Endothelial cell of umbilical vein (primary cell): Measurements from ENCODE around the gene SLC4A1AP. TPM values are rescaled to one million over a fixed set of nuclear protein-coding genes. Genes with fewer than 3 reads are reported as not detected.

ENCODE experiments used
- BruUV-seq: library from RNA; stranded (reverse); fragments of 400-500 nt; replicated peaks from 2 replicates; lab custom pipeline; 2021; lab: Mats Ljungman, UMichigan
- CTCF ChIA-PET: fragments of 300-600, 350-600 bp; sonication (Branson Sonifier 250); formaldehyde crosslinking; loops from one replicate; lab custom pipeline; 2021; ENCODE audit warnings: antibody characterized with exemption, inconsistent platforms; lab: Charles Lee
- POLR2A ChIA-PET: fragments of 300-600, 350-600 bp; sonication (Branson Sonifier 250); formaldehyde crosslinking; loops from one replicate; lab custom pipeline; 2021; ENCODE audit warnings: antibody characterized with exemption, inconsistent platforms; lab: Charles Lee
- DNase-seq: peaks from one replicate; pipeline ENCODE4 v3.0.0-alpha.2; 2011; ENCODE audit warnings: low read depth, low spot score
- FAIRE-seq: peaks from 2 replicates; lab custom pipeline; 2011; peaks lifted over from hg19 to GRCh38; lab: Jason Lieb, UNC
- H2AFZ ChIP-seq: 2 replicates; pipeline ENCODE4 v1.6.0; 2012; ENCODE audit warnings: low read depth, low read length, control low read depth, inconsistent platforms
- H3K27ac ChIP-seq: 2 replicates; pipeline ENCODE4 v1.5.1; 2011; ENCODE audit warnings: low read depth, mild to moderate bottlenecking, control low read depth, low read length, moderate library complexity; ENCODE audit not compliant: insufficient read depth
- H3K27me3 ChIP-seq, 2 experiments: 2 replicates each; pipeline versions ENCODE4 v1.6.0 to v1.6.1; 2011; ENCODE audit warnings: low read length in 2 of 2, mixed read lengths in 1 of 2; ENCODE audit not compliant: control insufficient read depth in 2 of 2, insufficient read depth in 2 of 2
- H3K36me3 ChIP-seq, 2 experiments: 2 replicates in 1 of 2; 3 replicates in 1 of 2; pipeline ENCODE4 v1.5.1; 2011; ENCODE audit warnings: low read length in 2 of 2, mild to moderate bottlenecking in 1 of 2, moderate library complexity in 1 of 2; ENCODE audit not compliant: control insufficient read depth in 2 of 2, insufficient read depth in 2 of 2; ENCODE audit errors: extremely low read depth in 1 of 2
- H3K4me1 ChIP-seq: 3 replicates; pipeline ENCODE4 v1.5.1; 2011; ENCODE audit warnings: mild to moderate bottlenecking, low read length; ENCODE audit not compliant: control insufficient read depth, insufficient read depth; ENCODE audit errors: extremely low read depth
- H3K4me2 ChIP-seq: 2 replicates; pipeline ENCODE4 v1.6.1; 2011; ENCODE audit warnings: low read length, control low read depth, mixed read lengths; ENCODE audit not compliant: insufficient read depth
- H3K4me3 ChIP-seq, 3 experiments: fragments of 200-600 bp in 1 of 3; sonication (generic), shearing (Covaris generic) in 1 of 3; replicated peaks in 1 of 3; 2 replicates each; pipeline ENCODE4 v1.5.1; 2011 to 2016; ENCODE audit warnings: control low read depth in 3 of 3, low read length in 3 of 3, mild to moderate bottlenecking in 2 of 3, inconsistent platforms in 1 of 3, low read depth in 1 of 3, moderate library complexity in 1 of 3; ENCODE audit not compliant: insufficient read depth in 1 of 3
- H3K79me2 ChIP-seq: 2 replicates; pipeline ENCODE4 v1.6.0; 2012; ENCODE audit warnings: low read length, inconsistent platforms; ENCODE audit not compliant: control insufficient read depth, insufficient read depth
- H3K9ac ChIP-seq: replicated peaks from 2 replicates; pipeline ENCODE3; 2011; ENCODE audit warnings: low read length, control low read depth; ENCODE audit not compliant: insufficient read depth; ENCODE audit errors: extremely low read depth
- H3K9me1 ChIP-seq: replicated peaks from 3 replicates; pipeline ENCODE4 v1.6.0; 2011; ENCODE audit warnings: mild to moderate bottlenecking, low read length; ENCODE audit not compliant: control insufficient read depth, insufficient read depth; ENCODE audit errors: extremely low read depth
- H3K9me3 ChIP-seq: replicated peaks from 2 replicates; pipeline ENCODE4 v1.5.1; 2012; ENCODE audit warnings: low read length, inconsistent platforms; ENCODE audit not compliant: control insufficient read depth, insufficient read depth
- H4K20me1 ChIP-seq: replicated peaks from 2 replicates; pipeline ENCODE3; 2011; ENCODE audit warnings: mild to moderate bottlenecking, low read length; ENCODE audit not compliant: control insufficient read depth, insufficient read depth; ENCODE audit errors: extremely low read depth
- EZH2 ChIP-seq: IDR thresholded peaks from 2 replicates; pipeline ENCODE4 v1.6.1; 2012; ENCODE audit warnings: borderline replicate concordance, low read depth, mild to moderate bottlenecking, moderate library complexity, low read length, inconsistent platforms; ENCODE audit not compliant: severe bottlenecking
- FOS ChIP-seq: IDR thresholded peaks from 2 replicates; pipeline ENCODE4 v1.6.1; 2011; ENCODE audit warnings: mild to moderate bottlenecking, low read length, moderate library complexity, borderline replicate concordance; ENCODE audit not compliant: insufficient read depth
- GATA2 ChIP-seq: IDR thresholded peaks from 2 replicates; pipeline ENCODE4 v1.7.0; 2011; ENCODE audit warnings: low read depth, mild to moderate bottlenecking, moderate library complexity, mixed read lengths, low read length; ENCODE audit not compliant: insufficient read length, insufficient read depth
- JUN ChIP-seq: IDR thresholded peaks from 2 replicates; pipeline ENCODE4 v1.6.1; 2011; ENCODE audit warnings: borderline replicate concordance, low read depth; ENCODE audit not compliant: insufficient read length, insufficient read depth
- MYC ChIP-seq: IDR thresholded peaks from one replicate; pipeline ENCODE4 v1.6.1; 2011; ENCODE audit warnings: mild to moderate bottlenecking, low read depth, low read length
- POLR2A ChIP-seq: IDR thresholded peaks from 2 replicates; pipeline ENCODE4 v1.6.1; 2012; ENCODE audit warnings: low read depth, mild to moderate bottlenecking, control low read depth, low read length
- POLR2AphosphoS5 ChIP-seq: IDR thresholded peaks from 2 replicates; pipeline ENCODE4 v1.6.1; 2012; ENCODE audit warnings: low read depth, mild to moderate bottlenecking, control low read depth, low read length, moderate library complexity; ENCODE audit not compliant: insufficient read depth
- dilution Hi-C: fragments of 300-500 bp; cut with MboI; formaldehyde crosslinking; loops from one replicate; pipeline ENCODE4 v1.15.0; 2019; ENCODE audit warnings: low sequenced_read_pairs; ENCODE audit not compliant: extremely low pct_ligation_motif_present
- intact Hi-C: fragments of 100-400 bp; cut with micrococcal nuclease; formaldehyde crosslinking; loops from one replicate; pipeline ENCODE4 v1.10.0; 2022
- polyA plus RNA-seq, 4 experiments: library from polyadenylated mRNA; depleted of rRNA in 3 of 4; stranded (reverse) in 3 of 4; unstranded in 1 of 4; fragments of >200 nt; gene quantifications; 2 replicates each; pipeline versions ENCODE4 v1.2.1 to v1.2.3, GENCODE V29; 2011 to 2012; ENCODE audit warnings: missing spikeins in 1 of 4
- total RNA-seq: library from RNA; stranded (reverse); gene quantifications from 2 replicates; pipeline ENCODE4 v1.2.3, GENCODE V29; 2021
- TF ChIP-seq, protein P1 (sequence below): IDR thresholded peaks from 2 replicates; pipeline ENCODE4 v1.6.1; 2011; ENCODE audit not compliant: insufficient read depth, insufficient read length
- TF ChIP-seq, protein P2 (sequence below), 2 donors: IDR thresholded peaks; 1 replicate in 1 of 2; 2 replicates in 1 of 2; pipeline ENCODE4 v1.5.1; 2011; ENCODE audit warnings: low read length in 2 of 2, mild to moderate bottlenecking in 2 of 2, moderate library complexity in 2 of 2, control low read depth in 1 of 2, inconsistent platforms in 1 of 2, low read depth in 1 of 2; ENCODE audit not compliant: insufficient read depth in 1 of 2; ENCODE audit errors: extremely low read depth in 1 of 2

The SLC4A1AP gene
- total and polyA plus RNA-seq, 2 donors (not counting 3 experiments of a cell fraction or from before 2014, with no cell fraction given), result 9.5 to 28.4 TPM

DNA sequence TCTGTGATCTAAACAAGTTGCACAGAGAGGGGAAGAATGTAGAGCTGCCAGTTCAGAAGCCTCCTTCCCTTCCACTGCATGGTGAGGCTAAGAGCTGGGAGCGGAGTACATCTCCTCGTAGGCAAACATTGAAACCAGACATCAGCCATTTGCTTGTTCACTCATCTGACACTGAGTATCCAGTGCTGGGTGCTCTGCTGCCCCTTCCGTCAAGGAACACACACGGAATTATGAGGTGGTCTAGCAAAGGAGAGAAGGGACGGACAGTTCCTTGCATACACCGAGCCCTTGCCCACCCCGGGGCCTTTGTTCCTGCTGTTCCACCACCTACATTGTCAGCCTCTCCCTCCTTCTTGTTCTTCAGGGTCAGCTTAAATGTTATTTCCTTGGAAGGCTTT lies 44.6 kb downstream of the SLC4A1AP start:
- H3K79me2 ChIP-seq, result no peaks in the 10 kb centered on the region
- no peak overlapping the region for H3K4me3 ChIP-seq
- intact Hi-C loops (loop anchor here (5.0 kb wide), 1 partner anchor 89 kb away; no protein-coding TSS in a partner anchor), dilution Hi-C loops (no loop called here)
- no peak overlapping the region for H2AFZ ChIP-seq
- no peaks in the 10 kb centered on the region for H3K9me3 ChIP-seq
- no peak overlapping the region for H3K27ac ChIP-seq
- no peaks in the 10 kb centered on the region for H4K20me1 ChIP-seq
- peaks cover 17% of the 10 kb centered on the region for H3K4me1 ChIP-seq
- DNase-seq (no peak), FAIRE-seq (no peak)
- POLR2A ChIA-PET, result no interaction called here
- TF ChIP-seq POLR2A (no peak), FOS (no peak), GATA2 (no peak), JUN (no peak)
- TF ChIP-seq, protein P1, sequence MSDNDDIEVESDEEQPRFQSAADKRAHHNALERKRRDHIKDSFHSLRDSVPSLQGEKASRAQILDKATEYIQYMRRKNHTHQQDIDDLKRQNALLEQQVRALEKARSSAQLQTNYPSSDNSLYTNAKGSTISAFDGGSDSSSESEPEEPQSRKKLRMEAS, result no peak
- no TSS peak for BruUV-seq
- CTCF ChIA-PET, result interaction anchor here (0.7 to 2.5 kb wide), 2 partner anchors 15 to 22 kb away, joined by 3 to 21 read pairs; no protein-coding TSS in a partner anchor
- no peak overlapping the region for H3K4me2 ChIP-seq
- no peaks in the 10 kb centered on the region for H3K27me3 ChIP-seq
- H3K9me1 ChIP-seq, result no peaks in the 10 kb centered on the region
- H3K36me3 ChIP-seq, result no peaks in the 10 kb centered on the region
- H3K9ac ChIP-seq, result no peak overlapping the region

DNA sequence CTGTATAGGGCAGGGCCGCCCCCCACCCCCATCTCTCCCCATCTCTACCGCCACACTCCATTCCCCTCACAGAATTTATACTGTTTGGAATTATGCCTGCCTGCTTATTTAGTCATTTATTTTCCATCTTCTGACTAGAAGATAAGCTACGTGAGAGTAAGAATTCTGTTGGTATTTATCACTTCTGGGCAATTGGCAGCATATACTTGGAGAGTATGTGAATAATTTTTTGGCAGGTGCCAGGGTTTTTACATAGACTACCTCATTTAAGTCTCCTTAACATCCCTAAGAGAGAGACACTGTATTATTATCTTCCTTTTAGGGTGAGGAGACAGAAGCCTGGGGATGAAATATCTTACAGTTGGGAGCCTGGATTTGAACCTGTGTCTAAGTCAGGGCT lies 45.0 kb downstream of the SLC4A1AP start:
- no TSS peak for BruUV-seq
- Histone ChIP-seq H3K27ac (no peak overlapping the region), H3K4me3 (no peak overlapping the region), H3K27me3 (no peaks in the 10 kb centered on the region), H3K4me1 (peaks cover 17% of the 10 kb centered on the region), H2AFZ (no peak overlapping the region), H3K9ac (no peak overlapping the region), H3K4me2 (no peak overlapping the region), H3K9me1 (no peaks in the 10 kb centered on the region), H4K20me1 (no peaks in the 10 kb centered on the region), H3K9me3 (no peaks in the 10 kb centered on the region), H3K79me2 (no peaks in the 10 kb centered on the region), H3K36me3 (no peaks in the 10 kb centered on the region)
- no peak for TF ChIP-seq POLR2A
- no peak for TF ChIP-seq GATA2
- no peak for TF ChIP-seq FOS
- TF ChIP-seq JUN, result no peak
- no peak for TF ChIP-seq EZH2
- TF ChIP-seq, protein P2, sequence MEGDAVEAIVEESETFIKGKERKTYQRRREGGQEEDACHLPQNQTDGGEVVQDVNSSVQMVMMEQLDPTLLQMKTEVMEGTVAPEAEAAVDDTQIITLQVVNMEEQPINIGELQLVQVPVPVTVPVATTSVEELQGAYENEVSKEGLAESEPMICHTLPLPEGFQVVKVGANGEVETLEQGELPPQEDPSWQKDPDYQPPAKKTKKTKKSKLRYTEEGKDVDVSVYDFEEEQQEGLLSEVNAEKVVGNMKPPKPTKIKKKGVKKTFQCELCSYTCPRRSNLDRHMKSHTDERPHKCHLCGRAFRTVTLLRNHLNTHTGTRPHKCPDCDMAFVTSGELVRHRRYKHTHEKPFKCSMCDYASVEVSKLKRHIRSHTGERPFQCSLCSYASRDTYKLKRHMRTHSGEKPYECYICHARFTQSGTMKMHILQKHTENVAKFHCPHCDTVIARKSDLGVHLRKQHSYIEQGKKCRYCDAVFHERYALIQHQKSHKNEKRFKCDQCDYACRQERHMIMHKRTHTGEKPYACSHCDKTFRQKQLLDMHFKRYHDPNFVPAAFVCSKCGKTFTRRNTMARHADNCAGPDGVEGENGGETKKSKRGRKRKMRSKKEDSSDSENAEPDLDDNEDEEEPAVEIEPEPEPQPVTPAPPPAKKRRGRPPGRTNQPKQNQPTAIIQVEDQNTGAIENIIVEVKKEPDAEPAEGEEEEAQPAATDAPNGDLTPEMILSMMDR (IDR thresholded peaks at IDR 0.05; ENCODE audit: extremely low read depth in 1 of 2, insufficient read depth in 1 of 2, low read depth in 1 of 2, low read length in 2 of 2), result no peak
- TF ChIP-seq, protein P1, result no peak
- TF ChIP-seq MYC, result no peak
- no peak for TF ChIP-seq POLR2AphosphoS5
- dilution Hi-C loops, result no loop called here
- FAIRE-seq (no peak), DNase-seq (no peak)
- intact Hi-C loops, result loop anchor here (5.0 kb wide), 1 partner anchor 89 kb away; no protein-coding TSS in a partner anchor
- ChIA-PET POLR2A (no interaction called here), CTCF (interaction anchor here (0.7 to 2.8 kb wide), 2 partner anchors 14 to 22 kb away, joined by 3 to 13 read pairs; no protein-coding TSS in a partner anchor)
